IPS-18c (cell line): ENCODE results near the gene LARGE1.
"Not testable (repeated sequence)": the region's sequence is repeated elsewhere in the genome, so short reads cannot be mapped to it uniquely, and the experiment has no call there.

ENCODE experiments used
- H3K4me3 ChIP-seq: 2 replicates; pipeline ENCODE4 v1.7.0; 2013; ENCODE audit warnings: low read depth, mild to moderate bottlenecking, low read length, moderate library complexity; ENCODE audit not compliant: insufficient read depth
- H3K9me3 ChIP-seq: one replicate; pipeline ENCODE4 v1.6.1; 2013; ENCODE audit warnings: mild to moderate bottlenecking, low read length, moderate library complexity; ENCODE audit not compliant: control insufficient read depth, insufficient read depth

LARGE1 gene

DNA sequence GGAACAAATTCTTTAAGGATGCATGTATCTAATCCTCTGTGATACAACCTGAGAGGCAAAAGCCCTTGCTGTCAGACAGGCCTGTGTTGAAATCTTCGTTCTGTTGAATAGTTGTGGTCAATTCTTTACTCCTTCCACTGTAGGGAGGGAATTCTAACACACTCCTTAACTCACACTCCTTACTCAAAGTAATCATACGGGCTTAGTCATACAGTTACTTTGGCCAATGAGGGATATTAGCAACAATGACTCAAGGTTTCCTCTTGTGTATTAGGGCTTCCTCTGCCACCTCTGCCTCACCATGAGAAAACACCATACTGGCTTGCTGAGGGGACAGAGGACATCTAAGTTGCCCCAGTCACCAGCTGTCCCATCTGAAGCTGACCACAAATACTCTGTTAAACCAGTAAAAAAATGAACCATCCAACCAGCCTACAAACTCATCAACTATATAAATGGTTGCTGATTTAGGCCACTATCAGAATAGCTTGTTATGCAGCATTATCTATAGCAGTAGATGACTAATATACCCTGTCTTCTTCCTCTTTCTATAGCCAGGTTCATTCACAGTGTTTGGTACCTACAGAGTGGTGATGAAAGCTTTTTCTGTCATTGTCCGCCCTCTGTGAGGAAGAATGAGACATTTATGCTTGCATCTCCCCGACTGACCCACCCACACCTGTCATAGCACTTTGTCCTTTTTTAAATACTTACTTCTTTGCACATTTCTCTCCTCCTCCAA lies 539.3 kb downstream of the LARGE1 start:
- Histone ChIP-seq H3K9me3 (peaks cover 3% of the 10 kb centered on the region), H3K4me3 (no peak overlapping the region)

DNA sequence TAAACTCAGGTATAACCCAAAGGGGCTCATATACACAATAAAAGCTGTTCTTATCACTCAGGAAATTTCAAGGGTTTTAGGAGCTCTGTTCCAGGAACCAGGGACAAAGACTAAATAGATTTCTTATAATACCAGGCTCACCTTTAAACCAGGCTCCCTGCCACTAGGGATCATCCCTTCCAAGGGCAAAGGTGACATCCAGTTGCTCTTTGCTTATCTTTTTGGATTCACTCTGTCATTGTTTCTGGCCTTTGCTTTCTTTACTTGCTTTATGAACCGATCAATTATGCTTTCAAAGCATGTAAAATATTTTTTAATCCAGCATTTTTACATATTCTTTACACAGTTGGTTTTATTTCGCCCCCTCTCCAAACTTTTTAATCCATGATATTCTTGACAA lies 540.4 kb downstream of the LARGE1 start:
- peaks cover 3% of the 10 kb centered on the region for H3K9me3 ChIP-seq
- H3K4me3 ChIP-seq: no peak overlapping the region

DNA sequence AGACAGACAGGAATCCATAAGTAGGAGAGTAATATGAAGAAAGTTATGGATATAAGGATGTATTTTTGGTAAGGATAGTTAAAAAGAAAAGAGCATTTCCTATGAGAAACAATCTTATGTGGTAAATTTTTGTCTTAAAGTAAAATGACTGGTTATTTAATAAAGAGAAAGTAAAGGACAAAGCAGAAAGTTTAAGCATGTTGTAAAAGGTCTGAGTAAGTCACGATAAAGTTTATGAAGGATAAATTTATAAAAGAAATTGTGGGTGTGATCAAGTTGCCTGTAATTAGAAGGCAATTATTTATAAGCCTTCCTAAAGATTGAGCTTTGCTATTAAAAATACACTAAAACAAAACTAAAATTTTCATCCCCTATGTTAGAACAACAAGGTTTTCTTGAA lies 547.4 kb downstream of the LARGE1 start:
- H3K9me3 ChIP-seq: peaks cover 6% of the 10 kb centered on the region
- no peak overlapping the region for H3K4me3 ChIP-seq

DNA sequence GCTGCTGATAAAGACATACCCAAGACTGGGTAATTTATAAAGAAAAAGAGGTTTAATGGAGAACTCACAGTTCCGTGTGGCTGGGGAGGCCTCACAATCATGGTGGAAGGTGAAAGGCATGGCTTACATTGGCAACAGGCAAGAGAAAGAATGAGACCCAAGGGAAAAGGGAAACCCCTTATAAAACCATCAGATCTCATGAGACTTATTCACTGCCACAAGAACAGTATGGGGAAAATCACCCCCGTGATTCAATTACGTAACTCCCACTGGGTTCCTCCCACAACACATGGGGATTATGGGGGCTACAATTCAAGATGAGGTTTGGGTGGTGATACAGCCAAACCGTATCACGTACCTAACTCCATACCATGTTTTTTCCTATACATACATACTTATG lies 557.0 kb downstream of the LARGE1 start:
- not testable (repeated sequence) for H3K4me3 ChIP-seq, H3K9me3 ChIP-seq

DNA sequence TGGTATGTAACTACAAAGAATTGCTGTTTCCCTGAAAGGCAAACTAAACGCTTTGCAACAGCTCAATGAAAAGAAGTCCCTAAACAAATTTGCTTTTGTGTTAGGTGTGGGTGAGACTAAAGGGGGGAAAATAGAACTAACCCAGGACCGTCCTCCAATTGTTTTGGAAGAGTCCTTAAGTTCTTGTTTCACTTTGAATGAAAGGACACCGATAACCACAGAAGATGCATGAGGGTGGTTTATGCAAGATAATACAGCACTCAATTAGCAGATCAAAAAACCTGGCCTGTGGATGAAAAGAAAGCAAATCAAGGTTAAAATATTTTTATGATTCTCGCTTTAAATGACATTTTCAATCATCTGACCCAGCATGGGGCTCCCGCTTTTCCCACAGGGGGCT lies 557.6 kb downstream of the LARGE1 start:
- H3K4me3 ChIP-seq: no peak overlapping the region
- H3K9me3 ChIP-seq: no peaks in the 10 kb centered on the region

DNA sequence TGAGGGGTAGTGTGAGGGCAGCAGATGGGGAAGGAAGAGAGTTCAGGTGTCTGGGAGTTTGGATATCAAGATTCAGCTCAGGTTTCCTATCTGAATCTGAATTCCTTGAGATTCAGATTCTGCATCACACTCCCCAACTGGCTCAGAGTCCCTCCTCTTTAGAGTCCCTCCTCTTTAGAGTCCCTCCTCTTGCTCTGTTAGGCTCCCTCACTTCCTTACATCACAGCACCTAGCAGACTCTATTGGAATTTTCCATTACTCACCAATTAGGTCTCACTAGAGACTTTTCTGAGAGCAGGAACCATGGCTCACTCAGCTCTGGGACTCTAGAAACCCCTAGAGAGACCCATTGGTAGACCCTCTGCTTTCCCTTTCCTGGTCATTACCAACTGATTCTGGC lies 558.7 kb downstream of the LARGE1 start:
- no peaks in the 10 kb centered on the region for H3K9me3 ChIP-seq
- H3K4me3 ChIP-seq: no peak overlapping the region

DNA sequence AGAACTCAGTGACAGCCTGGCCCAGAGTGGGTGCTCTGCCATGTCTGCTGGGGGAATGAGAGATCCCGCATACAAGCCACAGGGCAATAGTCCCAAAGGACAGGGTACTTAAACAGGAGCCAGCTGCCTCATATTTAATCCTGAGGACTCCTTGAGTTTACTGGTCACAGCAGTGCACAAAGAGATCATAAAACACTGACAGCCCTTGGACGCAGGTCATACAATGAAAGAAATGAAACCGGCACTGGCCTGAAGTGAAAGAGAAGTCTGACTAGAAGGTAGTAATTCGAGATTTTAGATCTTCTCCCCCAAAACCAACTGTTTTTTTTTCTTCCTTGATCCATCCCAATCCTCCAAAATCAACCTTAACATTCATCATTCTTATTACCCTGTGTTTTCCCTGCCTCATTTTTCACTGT lies 562.3 kb downstream of the LARGE1 start:
- no peak overlapping the region for H3K4me3 ChIP-seq
- no peaks in the 10 kb centered on the region for H3K9me3 ChIP-seq

DNA sequence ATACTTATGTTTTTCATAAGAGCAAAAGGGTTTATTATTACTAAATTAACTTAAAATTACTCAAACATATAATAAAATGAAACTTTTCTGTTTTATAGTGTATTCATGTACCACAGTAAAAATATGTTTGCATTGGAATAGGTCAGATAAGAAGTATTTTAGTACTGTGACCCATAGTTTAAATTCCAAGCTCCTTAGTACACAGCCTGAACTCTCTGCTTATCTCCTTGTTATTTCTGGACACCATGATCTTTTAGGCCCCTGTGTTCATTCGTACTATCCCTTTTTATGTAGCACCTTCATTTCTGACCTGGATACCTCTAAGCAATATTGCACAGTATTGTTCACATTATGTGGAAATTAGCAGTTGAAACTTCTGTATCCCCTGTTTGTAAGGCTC lies 565.3 kb downstream of the LARGE1 start:
- no peak overlapping the region for H3K4me3 ChIP-seq

DNA sequence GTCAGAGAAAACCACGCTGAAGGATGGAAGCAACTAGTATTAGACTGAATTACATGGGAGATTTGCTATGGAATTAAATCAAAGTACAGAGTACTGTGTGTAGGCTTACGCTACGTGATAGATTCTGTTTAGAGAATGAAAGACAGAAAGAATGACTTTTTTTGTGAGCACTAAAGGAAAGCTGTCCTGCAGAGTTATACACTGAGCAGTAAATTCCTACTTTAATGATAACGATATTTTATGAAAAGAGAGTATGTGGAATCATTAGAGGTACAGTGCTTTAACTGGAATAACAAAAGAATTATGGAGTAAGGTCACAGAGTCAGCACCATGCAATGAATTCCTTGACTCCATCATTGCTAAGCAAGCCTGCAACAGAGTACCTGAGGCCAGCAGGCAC lies 566.8 kb downstream of the LARGE1 start:
- H3K9me3 ChIP-seq: no peaks in the 10 kb centered on the region
- H3K4me3 ChIP-seq: no peak overlapping the region

More for the DNA sequence above, 565.3 kb downstream of the LARGE1 start:
- H3K9me3 ChIP-seq: no peaks in the 10 kb centered on the region

DNA sequence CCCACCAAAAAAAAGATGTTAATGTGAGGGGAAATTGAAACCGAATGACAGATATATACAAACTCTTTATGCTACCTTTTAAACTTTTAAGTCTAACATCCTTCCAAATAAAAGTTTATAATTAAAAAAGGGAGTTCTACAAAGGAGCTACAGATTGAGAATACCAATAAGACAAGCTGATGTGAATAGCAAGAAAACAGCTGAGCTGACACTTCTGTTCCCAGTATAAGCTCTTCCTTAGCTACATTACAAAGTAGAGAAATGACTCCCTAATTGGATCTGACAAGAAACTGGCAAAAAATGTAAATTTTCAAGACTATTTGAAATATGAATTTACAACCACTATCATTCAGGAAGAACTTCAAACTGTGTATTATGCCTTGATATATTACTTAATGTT lies 567.5 kb downstream of the LARGE1 start:
- H3K4me3 ChIP-seq: no peak overlapping the region
- no peaks in the 10 kb centered on the region for H3K9me3 ChIP-seq

DNA sequence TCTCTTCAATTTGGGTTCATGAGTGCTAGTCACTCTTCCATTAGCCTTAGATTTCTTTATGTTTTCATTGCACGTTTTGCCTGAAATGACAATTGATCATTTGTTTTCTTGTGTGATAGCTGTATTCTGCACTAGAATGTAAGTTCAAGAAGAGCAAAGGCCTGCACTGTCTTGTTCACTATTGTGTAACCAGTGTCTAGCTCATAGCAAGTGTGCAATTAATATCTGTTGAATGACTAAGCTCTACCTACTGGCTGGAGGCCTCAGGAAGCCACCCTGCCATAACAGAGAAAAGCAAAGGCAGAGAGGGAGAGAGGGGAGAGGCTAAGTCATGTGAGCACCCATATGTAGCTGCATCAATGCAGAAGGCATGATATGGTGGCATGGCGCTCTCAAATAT lies 569.3 kb downstream of the LARGE1 start:
- Histone ChIP-seq H3K4me3 (no peak overlapping the region), H3K9me3 (no peaks in the 10 kb centered on the region)

DNA sequence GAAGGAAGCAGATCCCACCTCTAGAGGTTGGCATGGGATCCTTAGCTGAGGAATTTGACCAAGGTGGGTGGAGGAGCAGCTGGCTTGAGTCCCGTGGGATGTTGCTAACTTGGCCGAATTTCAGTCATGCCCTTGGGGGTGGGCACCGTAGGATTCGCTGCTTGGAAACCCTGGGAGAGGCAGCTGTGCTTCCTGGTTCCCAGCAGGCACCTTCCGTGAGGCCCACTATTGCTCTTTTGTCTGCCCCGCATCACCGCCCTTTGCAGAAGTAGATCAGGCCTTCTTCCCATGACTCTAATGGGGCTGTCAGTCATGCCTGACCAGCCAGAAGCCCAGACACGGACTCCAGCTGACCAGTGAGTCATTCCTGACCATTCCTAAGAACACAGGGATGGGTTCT lies 569.8 kb downstream of the LARGE1 start:
- no peak overlapping the region for H3K4me3 ChIP-seq

DNA sequence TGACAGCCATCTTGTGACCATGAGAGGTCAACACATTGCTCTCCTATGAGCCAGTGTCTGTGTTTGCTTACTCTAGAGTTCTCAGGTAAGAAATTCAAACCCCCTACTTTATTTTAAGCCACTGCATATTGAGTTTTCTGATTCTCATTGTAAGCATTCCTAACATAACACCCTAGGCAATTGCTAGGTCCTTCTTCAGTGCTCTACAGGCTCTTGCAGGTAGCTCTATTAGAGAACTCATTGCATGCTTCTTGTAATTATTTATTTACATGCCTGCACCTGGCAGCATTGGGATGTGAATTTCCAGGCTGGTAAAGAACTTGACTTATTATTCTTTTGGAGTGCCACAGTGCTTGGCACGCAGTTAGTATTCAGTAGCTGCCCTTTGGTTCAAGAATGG lies 573.3 kb downstream of the LARGE1 start:
- no peak overlapping the region for H3K4me3 ChIP-seq

More for the DNA sequence above, 569.8 kb downstream of the LARGE1 start:
- H3K9me3 ChIP-seq: no peaks in the 10 kb centered on the region

DNA sequence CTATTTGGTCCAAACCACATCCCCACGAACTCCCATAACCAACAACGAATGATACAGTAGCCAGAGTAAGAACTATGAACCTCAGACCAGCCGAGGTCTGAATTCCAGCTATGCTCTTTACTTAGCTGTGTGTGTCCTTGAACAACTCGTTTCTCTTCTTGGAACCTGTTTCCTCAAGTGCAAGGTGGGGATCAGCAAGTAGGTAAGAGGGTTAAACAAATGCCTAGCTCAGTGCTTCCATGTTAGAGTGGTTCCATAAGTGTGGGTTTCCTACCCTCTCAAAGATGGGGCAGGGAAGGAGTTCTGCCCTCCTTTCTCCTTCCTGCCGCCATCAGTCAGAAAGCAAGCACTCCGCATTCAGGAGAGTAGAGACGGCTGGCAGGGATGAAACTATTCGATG lies 578.7 kb downstream of the LARGE1 start:
- no peak overlapping the region for H3K4me3 ChIP-seq
- H3K9me3 ChIP-seq: no peaks in the 10 kb centered on the region

More for the DNA sequence above, 573.3 kb downstream of the LARGE1 start:
- no peaks in the 10 kb centered on the region for H3K9me3 ChIP-seq

DNA sequence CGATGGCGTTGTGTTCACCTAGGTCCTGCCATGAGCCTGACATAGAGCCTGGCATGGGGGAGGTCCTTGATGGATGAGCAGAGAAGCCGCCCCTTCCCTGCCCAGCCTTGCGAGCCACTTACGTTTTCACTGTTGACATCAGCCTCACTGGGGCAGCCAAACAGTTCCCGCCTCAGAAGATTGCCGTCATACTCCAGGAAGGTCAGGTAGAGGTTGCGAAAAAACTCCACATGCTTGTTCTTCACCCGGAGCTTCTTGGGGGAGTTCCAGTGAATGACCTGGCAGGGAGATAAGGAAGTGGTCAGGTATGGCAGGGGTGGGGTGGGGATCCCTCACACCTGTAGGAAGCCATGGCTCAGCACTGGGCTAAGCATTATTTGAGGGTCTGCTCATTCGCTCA lies 582.8 kb downstream of the LARGE1 start:
- Histone ChIP-seq H3K4me3 (no peak overlapping the region), H3K9me3 (no peaks in the 10 kb centered on the region)

DNA sequence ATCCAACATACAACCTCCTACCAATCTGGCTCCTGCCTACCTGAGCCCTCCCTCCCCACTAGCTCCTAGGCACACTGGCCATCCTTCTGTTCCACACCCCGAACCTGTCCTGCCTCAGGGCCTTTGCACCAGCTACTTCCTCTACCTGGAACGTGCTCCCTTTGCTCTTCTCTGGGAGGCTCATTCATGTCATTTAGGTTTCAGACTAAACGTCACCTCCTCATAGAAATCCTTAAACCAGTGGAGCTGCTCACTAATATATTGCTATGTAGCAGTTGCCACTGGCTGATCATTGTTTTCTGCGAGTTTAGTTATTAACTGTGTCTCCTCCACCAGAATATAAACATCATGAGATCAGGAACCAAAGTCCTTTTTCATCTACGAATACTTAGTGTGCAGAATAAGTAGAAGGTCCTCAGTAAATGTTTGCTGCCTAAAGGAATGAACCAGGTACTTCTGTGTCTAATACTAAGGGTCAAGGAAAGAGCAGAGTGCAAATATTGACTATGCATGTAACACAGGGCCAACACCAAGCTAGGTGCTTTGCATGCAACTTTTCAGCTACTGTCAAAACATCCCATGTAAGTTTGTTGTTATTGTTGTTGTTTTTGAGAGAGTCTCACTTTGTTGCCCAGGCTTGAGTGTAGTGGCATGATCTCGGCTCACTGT lies 584.5 kb downstream of the LARGE1 start:
- Histone ChIP-seq H3K9me3 (no peaks in the 10 kb centered on the region), H3K4me3 (no peak overlapping the region)

DNA sequence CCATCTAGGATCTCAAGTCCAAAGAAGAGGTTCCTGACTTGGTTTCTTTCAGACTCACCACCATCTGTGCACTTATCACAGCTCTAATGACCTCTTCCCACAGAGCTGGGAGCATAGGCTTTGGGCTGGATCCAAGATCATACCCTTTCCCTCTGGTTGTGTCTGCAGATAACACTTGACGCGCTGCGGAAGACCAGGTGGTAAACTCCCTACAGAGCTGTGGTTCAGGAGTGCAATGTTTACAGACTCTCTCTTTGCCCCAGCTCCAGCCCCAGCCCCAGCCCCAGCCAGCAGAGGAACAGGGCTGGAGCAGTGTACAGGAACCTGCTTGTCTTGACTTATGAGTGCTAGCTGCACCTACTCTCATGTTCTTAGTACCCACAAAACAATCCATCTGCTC lies 587.7 kb downstream of the LARGE1 start:
- H3K9me3 ChIP-seq: no peaks in the 10 kb centered on the region
- H3K4me3 ChIP-seq: no peak overlapping the region

DNA sequence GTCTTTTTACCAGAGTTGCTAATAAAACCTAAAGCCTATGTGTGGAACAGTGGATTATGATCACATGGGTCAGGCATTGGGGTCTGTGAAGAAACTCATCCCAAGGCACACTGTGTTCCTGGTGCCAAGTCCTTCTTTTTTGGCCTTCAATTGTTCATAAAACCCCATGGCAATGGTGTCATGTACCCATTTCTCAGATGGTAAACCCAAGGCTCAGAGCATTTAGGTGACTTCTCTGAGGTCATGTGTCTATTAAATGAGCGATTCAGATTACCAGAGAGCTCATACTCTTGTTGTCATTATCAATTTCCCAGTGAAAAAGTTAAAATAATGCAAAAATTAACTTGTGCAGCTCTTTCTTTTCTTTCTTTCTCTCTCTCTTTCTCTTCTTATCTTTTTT lies 589.3 kb downstream of the LARGE1 start:
- H3K4me3 ChIP-seq: no peak overlapping the region
- H3K9me3 ChIP-seq: no peaks in the 10 kb centered on the region

DNA sequence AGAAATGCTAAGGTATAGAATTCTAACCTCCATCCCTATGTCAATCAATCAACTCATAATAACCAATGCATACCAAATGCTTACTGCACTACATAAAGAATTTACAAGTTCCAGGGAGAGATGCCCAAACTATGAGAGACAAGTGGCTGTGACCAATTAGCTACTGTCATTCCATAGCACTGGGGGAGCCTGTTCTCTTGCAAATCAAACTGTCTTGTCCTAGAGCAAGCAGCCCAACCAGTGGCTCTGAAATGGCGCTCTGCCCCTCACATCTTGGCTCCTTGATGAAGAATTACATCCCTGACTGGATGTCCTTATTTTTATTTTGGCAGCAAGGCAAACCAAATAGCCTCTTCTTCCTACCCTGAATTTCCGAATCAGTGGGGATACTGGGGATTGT lies 589.7 kb downstream of the LARGE1 start:
- no peak overlapping the region for H3K4me3 ChIP-seq
- no peaks in the 10 kb centered on the region for H3K9me3 ChIP-seq
